GM04503 (cell line): ENCODE data around the gene TNPO3.
A peak's percentile ranks its signal among the peaks of the same experiment; 100 is the strongest.

ENCODE experiments used
- DNase-seq: peaks from one replicate; pipeline ENCODE4 v3.0.0-alpha.2; 2012; ENCODE audit warnings: low read depth

The TNPO3 gene

GRCh38 chr7:129054438-129055293, at the start of gene TNPO3:
TSS of gene TNPO3 (minus strand) at chr7:129055111. CDS start at chr7:129054770, 341 bp downstream.
- DNase-seq: peak; percentile 63

- no peak for DNase-seq
Observed at GRCh38 chr7:129103561-129104324, 48.8 kb upstream of the TNPO3 start.

GRCh38 chr7:129101746-129102145, 46.8 kb upstream of the TNPO3 start:
- no peak for DNase-seq

- DNase-seq: no peak
Observed at GRCh38 chr7:129100827-129101166, 45.9 kb upstream of the TNPO3 start.

GRCh38 chr7:129098409-129099084, 43.6 kb upstream of the TNPO3 start:
- no peak for DNase-seq

GRCh38 chr7:129095258-129095657, 40.3 kb upstream of the TNPO3 start:
- DNase-seq: no peak

GRCh38 chr7:129094501-129094900, 39.6 kb upstream of the TNPO3 start:
- no peak for DNase-seq

- no peak for DNase-seq
Observed at GRCh38 chr7:129093867-129094456, 39.1 kb upstream of the TNPO3 start.

GRCh38 chr7:129091484-129092002, 36.6 kb upstream of the TNPO3 start:
- no peak for DNase-seq

- no peak for DNase-seq
Observed at GRCh38 chr7:129090300-129090907, 35.5 kb upstream of the TNPO3 start.

GRCh38 chr7:129089521-129090212, 34.8 kb upstream of the TNPO3 start:
- DNase-seq: no peak

- no peak for DNase-seq
Observed at GRCh38 chr7:129084801-129085551, 30.1 kb upstream of the TNPO3 start.

GRCh38 chr7:129083525-129083924, 28.6 kb upstream of the TNPO3 start:
- no peak for DNase-seq

- no peak for DNase-seq
Observed at GRCh38 chr7:129078455-129078854, 23.5 kb upstream of the TNPO3 start.

GRCh38 chr7:129076886-129077285, 22.0 kb upstream of the TNPO3 start:
- DNase-seq: no peak

GRCh38 chr7:129074994-129075393, 20.1 kb upstream of the TNPO3 start:
- DNase-seq: no peak

GRCh38 chr7:129074361-129074871, 19.5 kb upstream of the TNPO3 start:
- no peak for DNase-seq

- DNase-seq: no peak
Observed at GRCh38 chr7:129073738-129074137, 18.8 kb upstream of the TNPO3 start.

GRCh38 chr7:129073204-129073603, 18.3 kb upstream of the TNPO3 start:
- no peak for DNase-seq

GRCh38 chr7:129072479-129073011, 17.6 kb upstream of the TNPO3 start:
- no peak for DNase-seq
